KMS-11 (cell line): ENCODE measurements around the gene LCE3A.

ENCODE experiments used
- H2AFZ ChIP-seq: fragments of 200-600 bp; sonication (generic); 2 replicates; pipeline ENCODE4 v1.6.1; 2016; ENCODE audit warnings: antibody characterized with exemption, mixed run types, low read depth
- H3K27ac ChIP-seq: fragments of 200-600 bp; sonication (generic); 2 replicates; pipeline ENCODE4 v1.6.1; 2016; ENCODE audit warnings: mild to moderate bottlenecking, mixed run types
- H3K27me3 ChIP-seq: fragments of 200-600 bp; sonication (generic); 2 replicates; pipeline ENCODE4 v1.6.1; 2017; ENCODE audit warnings: mild to moderate bottlenecking, low read depth, mixed run types, moderate library complexity; ENCODE audit not compliant: insufficient read depth
- H3K36me3 ChIP-seq: fragments of 200-600 bp; sonication (generic); 2 replicates; pipeline ENCODE4 v1.6.1; 2017; ENCODE audit warnings: mild to moderate bottlenecking, mixed run types; ENCODE audit not compliant: insufficient read depth
- H3K4me1 ChIP-seq: fragments of 200-600 bp; sonication (generic); 2 replicates; pipeline ENCODE4 v1.6.1; 2016; ENCODE audit warnings: mild to moderate bottlenecking, low read depth, mixed run types; ENCODE audit not compliant: poor library complexity, severe bottlenecking
- H3K4me2 ChIP-seq: fragments of 200-600 bp; sonication (generic); 2 replicates; pipeline ENCODE4 v1.7.0; 2016; ENCODE audit warnings: mild to moderate bottlenecking, mixed run types
- H3K4me3 ChIP-seq: fragments of 200-600 bp; sonication (generic); IDR thresholded peaks from 2 replicates; pipeline ENCODE4 v1.6.1; 2017; ENCODE audit warnings: low read depth, low read length, mixed read lengths; ENCODE audit not compliant: insufficient read depth
- H3K79me2 ChIP-seq: fragments of 200-600 bp; sonication (generic); 2 replicates; pipeline ENCODE4 v1.6.1; 2016; ENCODE audit warnings: low read depth, mixed run types; ENCODE audit not compliant: insufficient read depth
- H3K9ac ChIP-seq: fragments of 200-600 bp; sonication (generic); 2 replicates; pipeline ENCODE4 v1.6.1; 2016; ENCODE audit warnings: mild to moderate bottlenecking, mixed run types
- H4K20me1 ChIP-seq: fragments of 200-600 bp; sonication (generic); 2 replicates; pipeline ENCODE4 v1.6.1; 2016; ENCODE audit warnings: mild to moderate bottlenecking, mixed run types; ENCODE audit not compliant: insufficient read depth
- TF ChIP-seq, protein P1 (sequence below): fragments of 200-600 bp; sonication (generic); conservative IDR thresholded peaks from 2 replicates; pipeline ENCODE4 v1.6.1; 2017; ENCODE audit warnings: low read depth, mild to moderate bottlenecking, antibody characterized with exemption, low read length, moderate library complexity, mixed read lengths

Gene LCE3A

GRCh38 chr1:152623203-152623844 lies 421 bp upstream of the LCE3A start:
- no peak overlapping the region for H3K4me2 ChIP-seq
- no peaks in the 10 kb centered on the region for H3K36me3 ChIP-seq
- no peaks in the 10 kb centered on the region for H3K27me3 ChIP-seq
- H3K27ac ChIP-seq: no peak overlapping the region
- no peak overlapping the region for H3K4me3 ChIP-seq
- H3K79me2 ChIP-seq: no peaks in the 10 kb centered on the region
- H3K4me1 ChIP-seq: no peaks in the 10 kb centered on the region
- no peaks in the 10 kb centered on the region for H4K20me1 ChIP-seq
- TF ChIP-seq, protein P1, sequence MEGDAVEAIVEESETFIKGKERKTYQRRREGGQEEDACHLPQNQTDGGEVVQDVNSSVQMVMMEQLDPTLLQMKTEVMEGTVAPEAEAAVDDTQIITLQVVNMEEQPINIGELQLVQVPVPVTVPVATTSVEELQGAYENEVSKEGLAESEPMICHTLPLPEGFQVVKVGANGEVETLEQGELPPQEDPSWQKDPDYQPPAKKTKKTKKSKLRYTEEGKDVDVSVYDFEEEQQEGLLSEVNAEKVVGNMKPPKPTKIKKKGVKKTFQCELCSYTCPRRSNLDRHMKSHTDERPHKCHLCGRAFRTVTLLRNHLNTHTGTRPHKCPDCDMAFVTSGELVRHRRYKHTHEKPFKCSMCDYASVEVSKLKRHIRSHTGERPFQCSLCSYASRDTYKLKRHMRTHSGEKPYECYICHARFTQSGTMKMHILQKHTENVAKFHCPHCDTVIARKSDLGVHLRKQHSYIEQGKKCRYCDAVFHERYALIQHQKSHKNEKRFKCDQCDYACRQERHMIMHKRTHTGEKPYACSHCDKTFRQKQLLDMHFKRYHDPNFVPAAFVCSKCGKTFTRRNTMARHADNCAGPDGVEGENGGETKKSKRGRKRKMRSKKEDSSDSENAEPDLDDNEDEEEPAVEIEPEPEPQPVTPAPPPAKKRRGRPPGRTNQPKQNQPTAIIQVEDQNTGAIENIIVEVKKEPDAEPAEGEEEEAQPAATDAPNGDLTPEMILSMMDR: peak; percentile 54
- H3K9ac ChIP-seq: no peak overlapping the region
- no peak overlapping the region for H2AFZ ChIP-seq

DNA sequence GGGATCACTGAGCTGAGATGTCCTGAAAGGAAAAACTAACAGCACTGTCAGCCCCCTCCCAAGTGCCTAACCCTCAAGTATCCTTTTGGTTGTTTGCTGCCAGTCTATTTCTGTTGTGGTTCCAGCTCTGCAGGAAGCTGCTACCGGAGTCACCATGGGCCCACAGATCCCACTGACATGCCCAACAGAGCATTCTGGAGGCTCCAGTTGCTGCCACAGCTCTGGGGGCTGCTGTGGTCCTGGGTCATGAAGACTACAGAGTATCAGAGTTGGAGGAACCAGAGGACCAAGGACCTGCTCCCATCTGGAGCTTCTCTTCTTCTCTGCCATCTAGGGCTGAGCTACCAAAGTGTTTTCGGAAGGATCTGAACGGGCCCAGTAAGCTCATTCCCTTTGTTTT lies 910 bp downstream of the LCE3A start:
- TF ChIP-seq, protein P1: no peak
- Histone ChIP-seq H3K27me3 (no peaks in the 10 kb centered on the region), H4K20me1 (no peaks in the 10 kb centered on the region), H2AFZ (no peak overlapping the region), H3K79me2 (no peaks in the 10 kb centered on the region), H3K4me2 (no peak overlapping the region), H3K4me3 (no peak overlapping the region), H3K36me3 (no peaks in the 10 kb centered on the region), H3K27ac (no peak overlapping the region), H3K4me1 (no peaks in the 10 kb centered on the region), H3K9ac (no peak overlapping the region)

DNA sequence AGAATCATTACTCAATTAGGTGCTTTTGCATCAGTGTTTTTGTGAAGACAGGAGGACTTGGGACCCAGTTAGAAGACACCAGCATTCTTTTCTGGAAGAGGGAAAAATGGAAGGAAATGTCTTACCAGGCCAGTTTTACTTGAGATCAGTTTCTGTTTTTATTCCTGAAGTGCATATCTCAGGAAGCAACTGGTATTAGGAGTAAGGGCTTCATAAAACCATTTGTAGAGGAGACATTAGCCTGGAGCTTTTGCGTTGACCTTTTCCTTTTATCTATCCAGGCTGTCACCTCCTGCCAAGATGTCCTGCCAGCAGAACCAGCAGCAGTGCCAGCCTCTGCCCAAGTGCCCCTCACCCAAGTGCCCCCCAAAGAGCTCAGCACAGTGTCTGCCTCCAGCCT lies 9.4 kb downstream of the LCE3A start, which contains the start of gene LCE3B:
TSS of gene LCE3B (plus strand) at position 301 of the 400 bp plus-strand sequence. CDS start at position 301, 0 bp downstream.
- Histone ChIP-seq H3K27me3 (no peaks in the 10 kb centered on the region), H4K20me1 (no peaks in the 10 kb centered on the region), H3K79me2 (no peaks in the 10 kb centered on the region), H3K36me3 (no peaks in the 10 kb centered on the region), H2AFZ (no peak within 1 kb of the TSS), H3K4me3 (no peak within 1 kb of the TSS), H3K9ac (no peak within 1 kb of the TSS), H3K27ac (no peak within 1 kb of the TSS), H3K4me1 (no peaks in the 10 kb centered on the region), H3K4me2 (no peak within 1 kb of the TSS)
- TF ChIP-seq, protein P1: no peak

GRCh38 chr1:152599934-152600333 lies 23.0 kb downstream of the LCE3A start, which contains the start of gene LCE3C:
Gene LCE3C, plus strand, starts transcription at chr1:152600234. Its CDS starts 498 bp downstream, at chr1:152600732.
- Histone ChIP-seq H3K79me2 (no peaks in the 10 kb centered on the region), H2AFZ (no peak within 1 kb of the TSS), H3K36me3 (no peaks in the 10 kb centered on the region), H3K9ac (no peak within 1 kb of the TSS), H3K27ac (no peak within 1 kb of the TSS), H3K4me2 (no peak within 1 kb of the TSS), H4K20me1 (no peaks in the 10 kb centered on the region), H3K4me3 (no peak within 1 kb of the TSS), H3K27me3 (no peaks in the 10 kb centered on the region), H3K4me1 (no peaks in the 10 kb centered on the region)
- TF ChIP-seq, protein P1: no peak
